GM21528 (cell line): ENCODE data around the gene KCTD10.
"Not testable (repeated sequence)": the region's sequence is repeated elsewhere in the genome, so short reads cannot be mapped to it uniquely, and the experiment has no call there.

Source experiments
- ATAC-seq: cut with Tn5 transposase; IDR thresholded peaks from one replicate; pipeline ENCODE4 v1.9.1; 2021; ENCODE audit warnings: mild to moderate bottlenecking, moderate library complexity; ENCODE audit not compliant: unreplicated experiment, low FRiP score

KCTD10 gene

GRCh38 chr12:109450980-109451379 lies 26.1 kb downstream of the KCTD10 start:
- no peak for ATAC-seq

GRCh38 chr12:109449845-109450532 lies 27.1 kb downstream of the KCTD10 start:
- ATAC-seq: no peak

- no peak for ATAC-seq
Measured at GRCh38 chr12:109448707-109449390, 28.3 kb downstream of the KCTD10 start.

GRCh38 chr12:109448272-109448671 lies 28.8 kb downstream of the KCTD10 start:
- no peak for ATAC-seq

GRCh38 chr12:109447482-109447881 lies 29.6 kb downstream of the KCTD10 start:
- no peak for ATAC-seq

GRCh38 chr12:109446869-109447268 lies 30.2 kb downstream of the KCTD10 start:
- no peak for ATAC-seq

GRCh38 chr12:109445191-109445609 lies 31.9 kb downstream of the KCTD10 start:
- no peak for ATAC-seq

- no peak for ATAC-seq
Measured at GRCh38 chr12:109444259-109444658, 32.8 kb downstream of the KCTD10 start.

- ATAC-seq: no peak
Measured at GRCh38 chr12:109443794-109444193, 33.3 kb downstream of the KCTD10 start.

GRCh38 chr12:109440851-109441490 lies 36.1 kb downstream of the KCTD10 start:
- ATAC-seq: no peak

- ATAC-seq: not testable (repeated sequence)
Measured at GRCh38 chr12:109439951-109440350, 37.1 kb downstream of the KCTD10 start.

GRCh38 chr12:109439181-109439580 lies 37.9 kb downstream of the KCTD10 start:
- no peak for ATAC-seq

- no peak for ATAC-seq
Measured at GRCh38 chr12:109436188-109436560, 40.9 kb downstream of the KCTD10 start.

GRCh38 chr12:109435428-109436187 lies 41.5 kb downstream of the KCTD10 start:
- no peak for ATAC-seq

GRCh38 chr12:109434582-109434981 lies 42.5 kb downstream of the KCTD10 start:
- no peak for ATAC-seq

GRCh38 chr12:109433618-109434017 lies 43.5 kb downstream of the KCTD10 start:
- no peak for ATAC-seq

- ATAC-seq: no peak
Measured at GRCh38 chr12:109432842-109433304, 44.2 kb downstream of the KCTD10 start.

GRCh38 chr12:109432431-109432830 lies 44.7 kb downstream of the KCTD10 start:
- no peak for ATAC-seq

- no peak for ATAC-seq
Measured at GRCh38 chr12:109430244-109430643, 46.9 kb downstream of the KCTD10 start.

- ATAC-seq: not testable (repeated sequence)
Measured at GRCh38 chr12:109428804-109429203, 48.3 kb downstream of the KCTD10 start.
